CD1c-positive myeloid dendritic cell (primary cell): ENCODE data around the gene PLEKHM3.

Source experiments
- DNase-seq: peaks from one replicate; pipeline ENCODE4 v3.0.0-alpha.2; 2016; ENCODE audit errors: extremely low spot score

Gene PLEKHM3

DNA sequence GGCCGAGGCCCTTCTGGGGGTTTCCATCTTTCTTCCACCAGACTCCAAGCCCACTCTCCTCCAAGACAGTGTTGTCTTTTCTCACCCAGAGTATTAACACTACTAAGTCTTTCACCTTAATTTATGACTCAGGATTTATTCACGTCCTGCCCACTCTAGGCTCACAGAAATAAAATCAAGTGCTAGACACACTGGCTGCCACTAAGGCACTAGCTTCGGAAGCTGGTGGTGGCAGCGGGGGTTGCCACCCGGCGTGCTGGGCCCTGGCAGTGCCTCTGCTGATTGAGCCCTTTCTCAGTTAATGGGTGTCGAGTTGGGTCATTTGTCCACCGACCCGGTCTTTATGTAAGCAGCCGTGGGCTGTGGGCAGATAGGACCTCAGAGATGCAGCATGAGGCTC lies 162.0 kb downstream of the PLEKHM3 start:
- no peak for DNase-seq

DNA sequence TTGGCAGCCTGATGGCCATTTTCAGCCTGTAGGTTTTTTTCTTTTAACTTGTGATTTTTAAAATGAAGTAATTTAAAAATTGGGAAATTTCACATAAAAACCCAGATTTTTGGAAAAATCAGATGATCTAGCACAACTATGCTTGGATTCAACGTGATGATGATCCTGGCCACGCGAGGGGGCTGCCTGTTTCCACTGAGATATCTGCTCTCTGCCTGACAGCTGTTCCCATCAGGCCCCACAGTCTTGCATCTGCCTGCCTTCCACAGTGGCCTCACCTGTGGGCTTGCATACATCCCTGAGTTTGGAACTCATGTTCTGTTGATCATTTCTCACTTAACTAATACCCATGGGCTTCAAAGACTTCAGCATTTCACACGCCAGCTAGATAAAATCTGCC lies 163.5 kb downstream of the PLEKHM3 start:
- DNase-seq, result no peak

DNA sequence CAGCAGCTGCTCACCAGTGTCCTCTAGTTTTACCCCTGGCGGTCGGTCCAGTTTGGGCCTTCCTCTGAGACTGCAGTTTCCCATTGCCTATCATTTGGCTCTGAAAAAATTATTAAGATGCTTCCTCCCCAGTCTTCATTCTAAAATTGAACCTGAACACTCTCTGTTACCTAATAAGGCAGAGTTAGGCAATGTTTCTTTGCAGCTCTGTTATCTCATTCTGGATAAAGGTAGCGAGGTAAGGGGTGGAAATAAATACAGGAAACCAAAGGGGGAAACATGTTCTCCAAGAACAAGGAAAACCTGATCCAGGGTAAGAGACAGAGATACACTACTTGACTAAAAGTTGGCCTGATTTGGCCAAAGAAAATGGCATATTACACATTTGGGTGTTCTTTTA lies 164.6 kb downstream of the PLEKHM3 start:
- DNase-seq, result no peak

DNA sequence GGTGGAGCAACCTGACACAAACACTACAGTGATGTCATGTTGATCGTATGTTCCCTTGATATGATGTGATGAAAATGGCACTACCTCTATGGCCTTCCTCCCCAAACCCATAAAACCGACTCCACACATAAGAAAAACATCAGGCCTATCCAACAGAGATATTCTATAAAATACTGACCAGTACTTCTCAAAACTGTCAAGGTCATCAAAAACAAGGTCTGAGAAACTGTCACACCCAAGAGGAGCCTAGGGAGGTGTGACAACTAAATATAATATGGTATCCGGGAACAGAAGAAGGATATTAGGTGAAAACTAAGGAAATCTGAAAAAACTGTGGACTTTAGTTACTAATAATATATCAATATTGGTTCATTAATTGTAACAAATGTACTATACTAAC lies 169.7 kb downstream of the PLEKHM3 start:
- no peak for DNase-seq

DNA sequence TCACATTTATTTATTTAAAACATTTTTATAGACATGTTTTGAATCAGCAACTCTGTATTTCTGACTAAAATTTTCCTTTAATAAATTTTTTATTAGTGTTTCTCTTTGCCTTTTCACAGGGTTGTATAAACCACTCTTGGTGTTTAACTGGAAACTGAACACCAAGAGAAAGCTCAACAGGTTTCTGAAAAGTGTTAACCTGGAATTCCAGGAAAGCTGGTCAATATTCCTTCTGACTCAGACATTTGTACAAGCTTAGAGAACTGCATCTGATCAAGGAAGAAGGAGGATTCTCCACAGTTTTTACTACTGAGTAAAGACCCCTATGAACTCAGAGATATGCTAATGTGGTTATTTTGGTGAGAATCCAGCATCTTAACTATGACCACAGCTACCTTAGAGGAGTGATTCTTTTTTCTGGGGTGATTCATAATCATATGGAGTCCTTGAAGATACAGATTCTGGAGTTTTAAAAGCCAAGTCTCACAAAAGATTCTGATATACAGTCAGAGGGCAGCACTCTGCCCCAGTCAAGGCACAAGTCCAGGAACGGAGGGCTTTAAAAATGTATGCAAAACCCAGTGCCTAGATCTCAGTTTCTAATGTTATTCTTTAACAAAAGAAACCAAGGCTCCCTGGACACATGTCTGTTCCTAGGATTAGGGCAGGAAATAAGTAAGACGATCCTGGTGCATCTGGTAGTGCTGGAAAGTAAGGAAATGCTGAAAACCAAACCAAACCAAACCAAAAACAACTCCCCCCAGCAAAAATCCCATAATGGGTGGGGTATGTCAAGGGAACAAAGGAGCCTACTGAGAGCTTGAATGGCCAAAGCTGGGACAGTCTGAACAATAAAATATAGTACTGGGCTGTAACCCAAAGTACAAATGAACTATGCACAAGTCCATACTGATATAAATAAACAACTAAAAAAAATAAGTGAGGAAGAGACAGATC lies 170.6 kb downstream of the PLEKHM3 start:
- no peak for DNase-seq

DNA sequence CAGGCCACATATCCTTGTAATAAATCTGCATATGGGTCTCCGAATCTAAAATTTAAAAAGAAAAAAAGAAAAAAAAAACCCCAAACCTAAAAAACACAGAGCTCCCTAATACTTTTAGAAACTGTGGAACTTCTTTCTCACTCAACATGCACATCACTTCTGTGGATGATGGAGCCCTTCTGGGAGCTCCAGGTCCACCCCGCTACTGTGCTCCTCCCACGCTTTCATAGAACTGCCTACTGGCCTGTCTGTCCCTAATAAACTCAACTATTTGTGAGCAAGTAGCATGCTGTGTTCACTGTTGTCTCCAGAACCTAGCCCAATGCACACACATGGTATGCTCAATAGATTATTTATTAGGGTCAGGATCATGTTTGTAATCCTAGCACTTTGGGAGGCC lies 172.5 kb downstream of the PLEKHM3 start:
- DNase-seq, result no peak

DNA sequence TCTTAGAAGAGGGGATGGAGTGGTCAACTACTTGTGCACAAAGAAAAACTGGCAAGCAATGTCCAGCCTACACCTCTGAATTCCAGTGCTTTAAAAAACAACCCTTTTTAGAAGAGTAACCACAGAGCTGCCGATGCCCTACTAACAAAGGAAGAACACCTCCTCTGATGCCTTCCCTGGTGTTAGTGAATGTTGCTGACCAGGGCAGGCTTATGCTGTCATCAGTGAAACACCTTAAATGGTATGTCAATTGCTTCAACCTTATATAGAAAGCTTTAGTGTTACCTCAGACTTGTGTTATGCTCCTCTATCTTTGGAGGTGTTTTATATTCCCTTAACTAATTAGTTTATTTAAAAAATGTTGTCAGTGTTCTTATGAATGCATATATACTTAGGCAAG lies 175.9 kb downstream of the PLEKHM3 start:
- DNase-seq, result no peak

DNA sequence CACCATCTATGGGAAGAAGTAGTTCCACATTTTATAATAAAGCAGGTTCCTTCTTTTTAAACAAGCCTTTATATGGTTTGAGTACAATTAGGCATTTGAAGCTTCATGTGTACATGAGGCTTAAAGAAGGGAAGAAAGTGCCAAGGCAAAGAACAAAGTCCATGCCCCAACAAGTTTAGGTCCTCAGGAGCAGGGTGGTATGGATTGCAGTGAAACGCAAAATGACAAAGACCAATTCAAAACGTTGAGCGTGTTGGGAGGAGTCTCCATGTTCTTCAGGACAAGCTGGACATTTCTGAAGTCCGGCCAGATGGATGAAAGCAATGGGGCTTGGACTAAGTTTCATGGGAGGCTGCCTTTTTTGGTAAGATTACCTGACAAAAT lies 176.8 kb downstream of the PLEKHM3 start:
- no peak for DNase-seq

DNA sequence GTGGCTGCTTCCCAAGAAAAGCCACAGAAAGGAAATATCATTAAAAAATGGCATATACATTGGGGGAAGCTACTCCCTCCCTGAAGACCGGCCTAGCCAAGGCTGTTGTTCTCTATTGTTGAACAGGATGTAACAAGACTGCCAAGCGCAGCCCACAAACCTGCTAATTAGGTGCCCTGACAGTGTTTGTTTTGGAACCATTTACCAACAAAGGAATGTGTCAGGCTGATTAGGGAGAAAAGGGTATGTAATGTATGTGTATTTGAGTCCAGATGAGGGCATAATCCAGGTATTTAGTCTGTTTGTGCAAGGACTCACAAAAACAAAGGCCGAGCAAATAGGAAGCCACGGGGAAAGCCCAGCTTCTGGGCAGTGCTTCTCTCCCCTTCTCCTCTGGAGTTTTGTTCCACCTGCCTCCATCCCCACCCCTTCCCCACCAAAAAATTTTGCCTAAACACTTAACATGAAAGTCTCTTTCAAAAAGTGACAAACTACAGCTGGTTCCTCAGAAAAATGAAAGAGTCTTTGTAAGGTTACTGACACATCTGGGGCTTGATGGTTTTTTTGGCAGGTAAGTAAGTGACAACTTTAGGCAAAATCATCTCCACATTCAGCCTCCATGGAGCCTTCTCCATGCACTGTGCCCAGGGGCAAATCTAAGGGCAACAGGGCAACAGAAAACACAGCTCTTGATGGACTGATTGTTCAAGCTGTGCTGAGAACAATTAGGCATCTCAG lies 177.4 kb downstream of the PLEKHM3 start:
- peak; percentile 6 for DNase-seq

DNA sequence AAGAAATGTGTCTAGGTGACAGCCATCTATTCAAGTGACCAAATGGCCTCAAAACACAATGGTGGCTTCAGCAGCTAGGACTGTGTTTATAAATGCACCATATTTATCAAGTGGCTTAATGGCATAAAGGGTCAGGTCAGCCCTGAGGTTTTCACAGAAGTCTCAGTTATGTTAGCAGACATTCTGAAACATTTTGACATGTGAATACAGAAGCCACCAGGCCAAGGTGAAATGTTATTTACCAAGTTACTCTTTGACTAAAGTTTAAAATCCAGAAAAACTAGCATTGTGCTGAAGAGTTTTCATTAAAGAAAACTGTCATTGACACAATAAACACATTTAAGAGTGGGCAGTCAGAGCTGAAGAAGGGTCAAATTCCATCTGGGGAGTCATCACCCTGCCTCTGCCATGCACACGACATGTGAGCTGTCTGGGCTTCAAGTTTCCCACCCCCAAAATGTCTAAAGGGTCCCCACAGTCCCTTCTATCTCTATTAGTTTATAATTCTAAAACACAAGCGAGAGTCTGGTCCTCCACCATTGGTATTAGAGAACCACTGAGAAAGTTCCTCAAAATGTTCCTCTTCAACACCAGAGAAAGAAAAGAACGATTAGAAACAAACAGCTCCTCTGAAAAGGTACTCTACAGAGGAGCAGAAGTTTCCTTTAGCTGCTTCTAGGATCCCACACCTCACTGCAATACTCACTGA lies 178.1 kb downstream of the PLEKHM3 start:
- peak; percentile 3 for DNase-seq

DNA sequence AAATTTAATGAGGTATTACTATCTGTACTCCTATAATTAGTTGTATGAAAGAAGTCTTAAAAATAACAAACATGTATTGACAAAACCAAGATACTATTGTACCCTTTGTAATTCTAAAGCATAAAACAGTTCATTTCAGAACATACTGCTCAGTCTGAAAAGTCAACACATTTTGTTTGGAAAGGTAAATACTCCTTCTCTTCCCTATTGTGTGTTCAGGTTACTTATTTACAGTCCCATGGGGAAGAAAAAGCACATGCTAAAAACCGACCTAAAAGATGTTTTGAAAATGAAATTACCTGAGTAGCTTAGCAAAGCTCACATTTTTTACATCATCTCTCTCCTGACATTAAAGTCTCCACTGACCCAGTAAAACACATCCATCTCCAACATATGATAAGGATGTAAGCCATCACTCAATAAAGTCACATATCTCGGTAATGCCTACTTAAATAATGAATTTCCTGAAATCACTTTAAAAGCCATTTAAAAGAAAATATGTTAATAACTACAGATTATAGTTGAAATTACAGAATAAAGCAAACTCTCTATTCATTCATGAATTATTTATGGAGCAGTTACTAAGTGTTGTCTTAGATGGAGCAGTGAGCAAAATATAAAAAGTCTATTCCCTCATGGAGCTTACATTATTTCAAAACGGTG lies 180.0 kb downstream of the PLEKHM3 start:
- no peak for DNase-seq

DNA sequence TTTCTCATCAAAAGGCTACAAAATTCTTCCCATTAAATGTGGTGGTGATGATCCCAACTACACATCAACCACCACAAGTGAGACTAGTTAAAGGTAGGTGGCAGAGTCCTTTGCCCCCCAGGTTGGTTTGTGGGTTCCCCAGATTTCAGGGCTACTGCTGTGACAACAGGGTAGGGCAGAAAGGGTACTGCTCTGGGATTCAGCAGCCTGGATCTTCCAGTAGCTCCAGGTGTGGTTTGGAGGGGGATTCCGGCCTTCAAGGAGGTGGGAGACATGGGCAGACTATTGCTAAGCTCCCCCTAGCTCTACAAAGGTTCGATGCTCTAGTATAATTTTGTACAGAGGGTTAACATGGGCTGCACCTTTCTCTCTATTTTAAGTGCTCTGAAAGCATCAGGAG lies 180.7 kb downstream of the PLEKHM3 start:
- no peak for DNase-seq

DNA sequence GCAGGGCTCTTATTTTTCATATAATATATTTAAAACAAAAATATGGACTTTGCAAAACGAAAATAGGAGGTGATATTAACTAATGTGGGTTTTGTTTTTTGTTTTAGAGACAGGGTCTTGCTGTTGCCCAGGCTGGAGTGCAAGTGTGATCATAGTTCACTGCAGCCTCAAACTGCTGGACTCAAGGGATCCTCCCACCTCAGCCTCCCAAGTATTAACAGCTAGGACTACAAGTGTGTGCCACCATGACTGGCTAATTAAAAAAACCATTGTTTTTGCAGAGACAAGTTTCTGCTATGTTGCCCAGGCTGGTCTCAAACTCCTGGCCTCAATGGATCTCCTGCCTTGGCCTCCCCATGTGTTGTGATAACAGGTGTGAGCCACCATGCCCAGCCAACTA lies 185.2 kb downstream of the PLEKHM3 start:
- no peak for DNase-seq

DNA sequence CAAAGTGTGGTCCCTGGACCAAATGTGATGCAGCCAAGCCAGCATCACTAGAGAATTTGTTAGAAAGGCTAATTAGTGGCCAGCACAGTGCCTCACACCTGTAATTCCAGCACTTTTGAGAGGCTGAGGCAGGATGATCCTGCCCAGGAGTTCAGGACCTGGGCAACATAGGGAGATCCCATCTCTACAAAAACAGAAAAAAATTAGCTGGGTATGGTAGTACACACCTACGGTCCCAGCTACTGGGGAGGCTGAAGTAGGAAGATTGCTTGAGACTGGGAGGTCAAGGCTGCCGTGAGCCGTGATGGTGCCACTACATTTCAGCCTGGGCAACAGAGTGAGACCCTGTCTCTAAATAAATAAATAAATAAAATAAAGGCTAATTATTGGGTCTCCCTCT lies 185.8 kb downstream of the PLEKHM3 start:
- no peak for DNase-seq

DNA sequence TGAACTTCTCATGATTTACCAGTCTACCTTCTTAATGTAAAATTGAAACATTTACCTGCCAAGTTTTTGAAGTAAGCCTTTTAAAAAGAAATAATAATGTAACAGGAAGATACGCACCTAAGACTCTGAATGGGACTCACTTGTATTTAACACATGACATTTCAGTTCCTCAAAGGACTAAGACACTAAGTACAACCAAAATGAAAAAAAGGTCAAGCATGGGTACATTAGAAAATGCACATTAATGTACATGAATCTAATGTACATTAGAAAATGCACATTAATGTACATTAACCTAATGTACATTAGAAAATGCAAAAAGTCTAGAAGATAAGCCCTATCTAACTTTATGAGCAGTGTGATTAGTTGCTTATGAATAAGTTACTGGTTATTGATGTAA lies 186.3 kb downstream of the PLEKHM3 start:
- no peak for DNase-seq

DNA sequence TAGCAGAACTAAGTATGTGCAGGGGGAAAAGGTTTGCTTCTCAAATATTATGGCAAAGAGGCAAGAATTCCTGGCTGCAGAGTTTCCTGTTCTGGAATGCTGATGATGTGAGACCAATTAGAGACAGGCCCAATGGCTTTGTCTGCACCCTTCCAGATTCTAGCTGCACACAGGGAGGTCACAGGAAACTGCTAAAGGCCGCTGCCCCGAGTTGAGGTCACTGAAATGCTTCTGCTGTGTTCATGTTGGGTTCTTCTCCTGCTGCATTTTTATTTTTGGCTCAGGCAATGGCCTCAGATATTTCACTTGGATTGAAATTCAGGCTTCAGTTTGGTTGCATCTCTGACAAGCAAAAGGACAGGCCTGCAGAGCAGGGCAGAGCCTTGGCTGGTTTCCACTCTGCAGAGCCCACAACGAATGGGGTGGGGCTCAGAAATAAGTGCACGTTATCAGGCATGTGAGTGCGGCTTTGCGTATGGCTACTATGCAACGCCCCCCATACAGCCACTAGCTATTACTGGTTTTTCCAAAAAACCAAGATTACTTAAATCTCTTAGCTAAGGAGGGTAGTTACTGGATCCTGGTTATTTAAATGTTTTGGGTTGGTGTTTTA lies 188.7 kb downstream of the PLEKHM3 start:
- DNase-seq, result no peak

DNA sequence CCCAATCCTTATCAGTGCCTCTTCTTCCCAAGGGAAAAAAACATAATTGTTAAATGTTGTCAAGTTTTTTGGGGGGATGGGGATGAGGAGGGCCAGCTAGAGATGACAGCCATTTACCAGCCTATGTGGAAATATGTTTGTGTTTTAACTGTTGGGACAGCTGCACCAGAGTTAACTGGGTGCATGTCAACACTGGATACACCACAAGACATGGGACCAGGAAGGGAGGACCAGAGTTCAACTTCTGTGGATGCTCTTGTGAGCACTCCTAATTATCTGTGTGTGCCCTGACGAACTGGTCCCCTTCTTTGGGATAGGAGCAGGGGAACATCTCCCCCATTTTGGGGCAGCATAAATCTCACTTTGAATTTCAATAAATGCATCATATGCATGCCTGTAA lies 189.5 kb downstream of the PLEKHM3 start:
- DNase-seq, result no peak

DNA sequence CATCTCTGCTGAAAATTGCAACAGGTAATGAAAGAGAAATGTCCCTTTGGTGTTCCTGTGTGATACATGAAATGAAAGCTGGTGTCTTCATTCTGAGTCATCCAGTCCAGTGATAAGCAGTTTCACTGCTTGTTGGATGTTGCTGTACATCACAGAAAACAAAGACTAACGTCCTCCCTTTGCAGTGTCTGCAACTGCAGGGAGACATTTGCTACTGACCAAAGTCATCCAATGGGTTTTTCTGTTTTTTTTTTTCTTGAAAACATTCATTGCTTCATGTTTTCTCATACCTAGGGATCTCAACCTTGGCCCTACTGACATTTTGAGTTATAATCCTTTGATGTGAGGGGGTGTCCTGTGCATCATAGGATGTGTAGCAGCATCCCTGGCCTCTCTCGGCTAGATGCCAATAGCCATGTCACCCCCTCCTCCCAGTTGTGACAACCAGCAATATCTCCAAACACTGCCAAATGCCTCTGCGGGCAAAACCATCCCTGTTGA lies 192.0 kb downstream of the PLEKHM3 start:
- no peak for DNase-seq

DNA sequence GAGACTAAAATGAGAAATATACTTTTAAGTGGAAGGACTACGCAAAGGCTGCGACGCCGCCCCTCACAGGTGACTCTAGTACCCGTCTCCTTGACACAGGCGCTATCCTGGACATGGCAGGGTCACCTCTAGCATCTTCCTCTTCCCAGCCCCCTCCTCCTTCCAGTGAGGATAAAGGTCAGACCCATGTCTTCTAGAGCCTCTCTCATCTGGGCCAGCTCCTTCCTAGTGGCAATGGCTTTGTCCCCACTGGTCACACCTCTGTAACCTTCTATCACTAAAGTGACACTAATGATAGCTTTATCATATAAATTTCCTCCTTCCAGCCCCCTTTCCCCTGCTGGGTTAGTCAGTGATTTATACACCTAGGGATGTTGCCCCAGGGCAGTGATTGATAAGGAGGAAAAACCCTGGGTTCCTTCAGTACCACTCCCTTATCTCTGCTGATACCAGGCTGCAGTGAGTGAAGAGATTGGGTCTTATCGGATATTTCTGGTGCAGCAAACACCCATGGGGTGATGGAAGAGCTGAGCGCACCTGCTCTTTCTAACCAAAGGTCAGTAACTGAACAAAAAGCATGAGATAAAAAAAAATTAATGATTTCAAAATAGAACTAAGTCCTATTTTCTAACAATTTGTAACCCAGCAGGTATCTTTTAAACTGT lies 193.6 kb downstream of the PLEKHM3 start:
- DNase-seq, result no peak

DNA sequence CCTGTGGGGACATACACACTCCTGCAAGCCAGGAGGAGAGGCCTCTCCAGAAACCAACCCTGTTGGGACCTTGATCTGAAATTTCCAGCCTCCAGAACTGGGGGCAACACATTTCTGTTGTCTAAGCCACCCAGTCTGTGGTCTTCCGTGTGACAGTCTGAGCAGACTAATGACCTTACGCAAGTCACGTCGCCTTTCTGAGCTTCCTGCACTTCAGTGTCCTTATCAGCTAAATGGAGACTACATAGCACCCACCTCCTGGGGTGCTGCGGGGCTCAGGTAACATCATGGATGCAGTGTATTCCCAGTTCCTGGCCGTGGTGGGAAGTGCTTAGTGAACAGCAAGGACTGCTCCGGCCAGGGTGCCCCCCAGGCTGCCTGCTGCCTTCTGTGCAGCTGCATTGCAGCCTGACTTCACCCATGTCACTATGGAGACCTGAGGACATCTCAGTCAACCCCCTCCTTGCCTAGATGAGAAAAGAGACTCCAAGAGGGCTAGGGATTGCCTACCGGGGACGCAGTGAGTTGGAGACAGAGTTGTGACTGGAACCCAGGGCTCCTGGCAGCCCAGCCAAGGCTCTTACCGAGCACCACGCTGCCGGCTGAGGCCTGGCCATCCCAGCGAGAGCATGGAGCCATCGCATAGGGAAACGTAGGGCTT lies 194.4 kb downstream of the PLEKHM3 start:
- no peak for DNase-seq
